ENCODE data around the gene PPP6R3.

DNA sequence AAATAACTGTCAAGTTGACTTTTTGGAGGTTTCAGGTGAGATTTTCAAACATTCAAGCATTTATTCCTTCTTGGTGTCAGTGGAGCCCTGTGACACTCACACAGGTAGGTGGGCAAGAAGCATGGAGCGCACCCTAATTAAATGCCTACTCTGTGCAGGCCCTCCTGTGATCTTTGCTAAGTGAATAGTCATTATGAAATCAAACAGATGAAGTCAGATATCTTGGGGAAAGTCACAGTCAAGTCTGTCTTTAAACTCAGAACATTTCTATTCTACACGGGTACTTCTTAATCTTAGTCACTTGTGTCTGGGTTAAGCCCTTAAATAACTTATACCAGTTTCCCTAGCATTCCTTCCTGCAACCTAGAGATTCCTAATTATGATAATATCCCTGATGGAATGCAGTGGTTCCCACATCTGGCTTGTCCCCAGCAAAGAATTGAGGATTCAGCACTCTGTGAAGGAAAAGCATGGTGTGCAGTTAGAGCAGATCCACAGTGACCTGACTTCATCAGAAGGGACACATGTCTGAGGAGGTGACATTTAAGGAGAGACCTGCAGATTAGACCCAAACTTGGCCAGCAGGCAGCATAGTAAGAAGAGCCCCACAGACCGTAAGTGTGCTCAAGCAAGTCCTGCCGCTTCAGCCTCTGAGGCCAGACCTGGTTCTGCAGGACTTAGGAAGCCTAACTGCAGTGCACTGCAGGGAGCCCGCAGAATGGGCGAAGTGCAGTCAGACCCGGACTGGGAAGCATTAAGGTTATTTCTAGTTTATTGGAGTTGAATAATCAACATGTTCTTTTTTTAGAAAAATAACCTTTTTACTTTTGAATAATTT is 138.5 kb downstream of the PPP6R3 start:
- TF ChIP-seq, protein P1, sequence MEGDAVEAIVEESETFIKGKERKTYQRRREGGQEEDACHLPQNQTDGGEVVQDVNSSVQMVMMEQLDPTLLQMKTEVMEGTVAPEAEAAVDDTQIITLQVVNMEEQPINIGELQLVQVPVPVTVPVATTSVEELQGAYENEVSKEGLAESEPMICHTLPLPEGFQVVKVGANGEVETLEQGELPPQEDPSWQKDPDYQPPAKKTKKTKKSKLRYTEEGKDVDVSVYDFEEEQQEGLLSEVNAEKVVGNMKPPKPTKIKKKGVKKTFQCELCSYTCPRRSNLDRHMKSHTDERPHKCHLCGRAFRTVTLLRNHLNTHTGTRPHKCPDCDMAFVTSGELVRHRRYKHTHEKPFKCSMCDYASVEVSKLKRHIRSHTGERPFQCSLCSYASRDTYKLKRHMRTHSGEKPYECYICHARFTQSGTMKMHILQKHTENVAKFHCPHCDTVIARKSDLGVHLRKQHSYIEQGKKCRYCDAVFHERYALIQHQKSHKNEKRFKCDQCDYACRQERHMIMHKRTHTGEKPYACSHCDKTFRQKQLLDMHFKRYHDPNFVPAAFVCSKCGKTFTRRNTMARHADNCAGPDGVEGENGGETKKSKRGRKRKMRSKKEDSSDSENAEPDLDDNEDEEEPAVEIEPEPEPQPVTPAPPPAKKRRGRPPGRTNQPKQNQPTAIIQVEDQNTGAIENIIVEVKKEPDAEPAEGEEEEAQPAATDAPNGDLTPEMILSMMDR (IDR thresholded peaks at IDR 0.05; ENCODE audit: poor library complexity) = no peak
- TF ChIP-seq EZH2 (IDR thresholded peaks at IDR 0.05; ENCODE audit: borderline replicate concordance) = no peak
- no peak for TF ChIP-seq EZH2phosphoT487 (IDR thresholded peaks at IDR 0.05; ENCODE audit: low read depth, severe bottlenecking, unreplicated experiment)
